SHP77 treated with DMSO at 0.1 percent for 48 hours (cell line): Measurements from ENCODE around the gene PSTPIP1.

Experiments
- DNase-seq: peaks from one replicate; lab custom pipeline; 2025; lab: John Stamatoyannopoulos, UW

The PSTPIP1 gene

GRCh38 chr15:77018796-77019505 lies 24.0 kb downstream of the PSTPIP1 start:
- no peak for DNase-seq

- no peak for DNase-seq
Measured at GRCh38 chr15:77019521-77020331, 24.8 kb downstream of the PSTPIP1 start.

GRCh38 chr15:77020348-77021087 lies 25.6 kb downstream of the PSTPIP1 start:
- no peak for DNase-seq

GRCh38 chr15:77021088-77021481 lies 26.2 kb downstream of the PSTPIP1 start:
- DNase-seq = no peak

- DNase-seq = no peak
Measured at GRCh38 chr15:77021803-77022381, 27.0 kb downstream of the PSTPIP1 start.

- no peak for DNase-seq
Measured at GRCh38 chr15:77022646-77023575, 28.0 kb downstream of the PSTPIP1 start.

GRCh38 chr15:77023576-77024272 lies 28.8 kb downstream of the PSTPIP1 start:
- no peak for DNase-seq

GRCh38 chr15:77024273-77025082 lies 29.6 kb downstream of the PSTPIP1 start:
- DNase-seq = no peak

GRCh38 chr15:77025083-77025901 lies 30.4 kb downstream of the PSTPIP1 start:
- no peak for DNase-seq

- no peak for DNase-seq
Measured at GRCh38 chr15:77025941-77026411, 31.1 kb downstream of the PSTPIP1 start.

GRCh38 chr15:77026501-77027110 lies 31.7 kb downstream of the PSTPIP1 start:
- DNase-seq = no peak

GRCh38 chr15:77027111-77027696 lies 32.3 kb downstream of the PSTPIP1 start:
- DNase-seq = no peak

- DNase-seq = no peak
Measured at GRCh38 chr15:77027697-77028450, 32.9 kb downstream of the PSTPIP1 start.

GRCh38 chr15:77028451-77029165 lies 33.7 kb downstream of the PSTPIP1 start:
- DNase-seq = no peak

- DNase-seq = no peak
Measured at GRCh38 chr15:77029166-77030047, 34.5 kb downstream of the PSTPIP1 start.
